GM12878 (cell line): ENCODE measurements around the gene SYNM. TPM values are rescaled to one million over a fixed set of nuclear protein-coding genes. Genes with fewer than 3 reads are reported as not detected.

Experiments used
- ATAC-seq: fragments of 200-7000 bp; cut with Tn5 transposase; 3 replicates; pipeline ENCODE4 v1.9.1; 2020; ENCODE audit warnings: mild to moderate bottlenecking, moderate library complexity
- BruUV-seq: library from RNA; stranded (reverse); fragments of 400-500 nt; replicated peaks from 2 replicates; lab custom pipeline; 2021; lab: Mats Ljungman, UMichigan
- CTCF ChIA-PET: fragments of 300-600 bp; sonication (Branson Sonifier 250); formaldehyde crosslinking; extraction: SDS; loops from one replicate; lab custom pipeline; 2021; ENCODE audit warnings: inconsistent platforms; lab: Yijun Ruan, JAX
- POLR2A ChIA-PET: fragments of 350-600 bp; formaldehyde crosslinking; extraction: SDS; loops from one replicate; lab custom pipeline; 2021; ENCODE audit warnings: inconsistent platforms; lab: Charles Lee
- RAD21 ChIA-PET: fragments of 300-600 bp; sonication (Branson Sonifier 250); formaldehyde crosslinking; loops from one replicate; lab custom pipeline; 2023; ENCODE audit warnings: antibody characterized with exemption; ENCODE audit not compliant: unreplicated experiment; lab: Charles Lee
- SMC1A ChIA-PET: fragments of 300-600 bp; sonication (Branson Sonifier 250); formaldehyde crosslinking; loops from one replicate; lab custom pipeline; 2023; ENCODE audit not compliant: unreplicated experiment, uncharacterized antibody; lab: Charles Lee
- DNase-seq: peaks from one replicate; pipeline ENCODE4 v3.0.0-alpha.2; 2011; ENCODE audit warnings: low read depth, low spot score
- FAIRE-seq: peaks from 3 replicates; lab custom pipeline; 2011; peaks lifted over from hg19 to GRCh38; lab: Jason Lieb, UNC
- H2AFZ ChIP-seq: 2 replicates; pipeline ENCODE4 v1.6.0; 2011; ENCODE audit warnings: low read depth, low read length, control low read depth; ENCODE audit not compliant: control insufficient read depth
- H3K27ac ChIP-seq: 2 replicates; pipeline ENCODE4 v1.5.1; 2011; ENCODE audit warnings: control low read depth; ENCODE audit not compliant: control insufficient read depth, insufficient read depth
- H3K27me3 ChIP-seq, 2 experiments: replicated peaks in 1 of 2; 2 replicates each; pipeline versions ENCODE4 v1.6.0 to v1.6.1; 2011; ENCODE audit warnings: low read length in 1 of 2; ENCODE audit not compliant: control insufficient read depth in 2 of 2, insufficient read depth in 2 of 2
- H3K36me3 ChIP-seq, 2 experiments: 2 replicates each; pipeline ENCODE4 v1.5.1; 2011; ENCODE audit warnings: low read length in 1 of 2; ENCODE audit not compliant: control insufficient read depth in 2 of 2, insufficient read depth in 2 of 2
- H3K4me1 ChIP-seq: 2 replicates; pipeline ENCODE4 v1.6.1; 2011; ENCODE audit warnings: mild to moderate bottlenecking, low read length, moderate library complexity, mixed read lengths; ENCODE audit not compliant: control insufficient read depth, insufficient read depth
- H3K4me2 ChIP-seq: 2 replicates; pipeline ENCODE4 v1.6.0; 2011; ENCODE audit warnings: control low read depth; ENCODE audit not compliant: control insufficient read depth, insufficient read depth
- H3K4me3 ChIP-seq: fragments of 200-600 bp; sonication (generic); 2 replicates; pipeline ENCODE4 v1.5.1; 2016
- H3K79me2 ChIP-seq: 2 replicates; pipeline ENCODE4 v1.6.0; 2011; ENCODE audit warnings: low read length; ENCODE audit not compliant: control insufficient read depth, insufficient read depth
- H3K9ac ChIP-seq: 2 replicates; pipeline ENCODE4 v1.8.0; 2011; ENCODE audit warnings: low read length, control low read depth, mixed read lengths; ENCODE audit not compliant: control insufficient read depth, insufficient read depth
- H3K9me3 ChIP-seq: replicated peaks from 3 replicates; pipeline ENCODE4 v1.5.1; 2011; ENCODE audit warnings: mild to moderate bottlenecking, low read length; ENCODE audit not compliant: control insufficient read depth, insufficient read depth
- H4K20me1 ChIP-seq: 2 replicates; pipeline ENCODE4 v1.6.0; 2011; ENCODE audit not compliant: control insufficient read depth, insufficient read depth
- BMI1 ChIP-seq: fragments of 450-650 bp; IDR thresholded peaks from 2 replicates; pipeline ENCODE4 v1.6.1; 2016; ENCODE audit warnings: mild to moderate bottlenecking, moderate library complexity, borderline replicate concordance
- EED ChIP-seq: sonication (generic); IDR thresholded peaks from 2 replicates; pipeline ENCODE4 v1.6.1; 2016; ENCODE audit warnings: antibody characterized with exemption, low read depth
- ETV6 ChIP-seq, 2 experiments: fragments of 450-650 bp in 1 of 2; IDR thresholded peaks in 1 of 2; conservative IDR thresholded peaks in 1 of 2; 2 replicates each; pipeline ENCODE4 v1.6.1; 2014; ENCODE audit warnings: antibody characterized with exemption in 1 of 2, borderline replicate concordance in 1 of 2, low read depth in 1 of 2, mild to moderate bottlenecking in 1 of 2, moderate library complexity in 1 of 2
- GATAD2B ChIP-seq: fragments of 450-650 bp; conservative IDR thresholded peaks from 2 replicates; pipeline ENCODE4 v1.6.1; 2017; ENCODE audit warnings: low read depth, mild to moderate bottlenecking, moderate library complexity
- JUND ChIP-seq: IDR thresholded peaks from 2 replicates; pipeline ENCODE4 v1.6.1; 2012; ENCODE audit warnings: low read depth, mild to moderate bottlenecking, low read length, improper control_type of control experiment, moderate library complexity
- MYC ChIP-seq: IDR thresholded peaks from 2 replicates; pipeline ENCODE4 v1.6.1; 2011; ENCODE audit warnings: mild to moderate bottlenecking, low read length, moderate library complexity, inconsistent platforms; ENCODE audit not compliant: insufficient read depth, insufficient replicate concordance, insufficient read length, severe bottlenecking
- NBN ChIP-seq: fragments of 450-650 bp; IDR thresholded peaks from 2 replicates; pipeline ENCODE4 v1.6.1; 2016
- PAX8 ChIP-seq: fragments of 450-650 bp; IDR thresholded peaks from 2 replicates; pipeline ENCODE4 v1.6.1; 2017; ENCODE audit warnings: mild to moderate bottlenecking, moderate library complexity
- POLR2A ChIP-seq: IDR thresholded peaks from 2 replicates; pipeline ENCODE4 v1.6.1; 2011; ENCODE audit warnings: low read depth, mild to moderate bottlenecking, low read length
- RBBP5 ChIP-seq: fragments of 200-600 bp; sonication (generic); conservative IDR thresholded peaks from 2 replicates; pipeline ENCODE4 v1.6.1; 2016
- SIX5 ChIP-seq: IDR thresholded peaks from 2 replicates; pipeline ENCODE4 v1.6.1; 2011; ENCODE audit warnings: mild to moderate bottlenecking, low read depth, low read length, moderate library complexity; ENCODE audit not compliant: severe bottlenecking
- SMAD5 ChIP-seq: IDR thresholded peaks from 2 replicates; pipeline ENCODE4 v1.6.1; 2016; ENCODE audit warnings: antibody characterized with exemption, low read depth
- SREBF1 ChIP-seq: IDR thresholded peaks from 2 replicates; pipeline ENCODE4 v1.6.1; 2012; ENCODE audit warnings: mild to moderate bottlenecking, low read length
- STAT3 ChIP-seq: IDR thresholded peaks from 2 replicates; pipeline ENCODE4 v1.6.1; 2011; ENCODE audit warnings: low read depth, low read length, improper control_type of control experiment
- WRNIP1 ChIP-seq: IDR thresholded peaks from 2 replicates; pipeline ENCODE4 v1.6.1; 2011; ENCODE audit warnings: low read depth, low read length, improper control_type of control experiment, borderline replicate concordance
- ZNF207 ChIP-seq: fragments of 450-650 bp; IDR thresholded peaks from 2 replicates; pipeline ENCODE4 v1.6.1; 2014; ENCODE audit warnings: antibody characterized with exemption, mild to moderate bottlenecking, borderline replicate concordance
- ZNF24 ChIP-seq: fragments of 450-650 bp; IDR thresholded peaks from 2 replicates; pipeline ENCODE4 v1.6.1; 2017; ENCODE audit warnings: antibody characterized with exemption, mild to moderate bottlenecking
- WGBS: methylation state at CpG from one replicate; pipeline ENCODE4 v1.1.6; 2016; ENCODE audit warnings: low lambda C conversion rate; ENCODE audit not compliant: insufficient replicate concordance, insufficient coverage; ENCODE audit errors: missing lambda C conversion rate; 5-methylcytosine and 5-hydroxymethylcytosine counted together
- in situ Hi-C: fragments of 300-500 bp; cut with MboI; formaldehyde crosslinking; loops from 9 replicates; pipeline ENCODE4 v1.14.3; 2018; ENCODE audit warnings: mixed read lengths
- intact Hi-C: fragments of 100-400 bp; cut with micrococcal nuclease; formaldehyde crosslinking; loops from one replicate; pipeline ENCODE4 v1.14.2; 2022; ENCODE audit not compliant: unreplicated experiment
- polyA plus RNA-seq, 11 experiments: library from polyadenylated mRNA; depleted of rRNA in 4 of 11; unstranded in 6 of 11; stranded (reverse) in 5 of 11; fragments of >200 nt; fragmentation: Nextera tagmentation in 4 of 11; fragmentation: Illumina TruSeq in 1 of 11; extraction: Ambion mirVana in 4 of 11; extraction: Trizol in 1 of 11; gene quantifications; 1 replicate in 1 of 11; 2 replicates in 10 of 11; pipeline versions ENCODE4 v1.2.1 to v1.2.3, GENCODE V29; 2011 to 2016; ENCODE audit warnings: inconsistent platforms in 2 of 11, missing spikeins in 2 of 11, low read depth in 1 of 11
- total RNA-seq, 4 experiments: library from RNA; depleted of rRNA in 3 of 4; stranded (reverse); fragments of >200 nt in 3 of 4; fragmentation: Illumina TruSeq in 1 of 4; extraction: Trizol in 1 of 4; gene quantifications; 2 replicates each; pipeline versions ENCODE4 v1.2.1 to v1.2.3, GENCODE V29; 2013 to 2021
- TF ChIP-seq, protein P1 (sequence below): fragments of 450-650 bp; IDR thresholded peaks from 2 replicates; pipeline ENCODE4 v1.6.1; 2017; ENCODE audit warnings: mild to moderate bottlenecking
- TF ChIP-seq, protein P2 (sequence below): IDR thresholded peaks from 2 replicates; pipeline ENCODE4 v1.6.1; 2011; ENCODE audit warnings: low read depth, low read length, improper control_type of control experiment, borderline replicate concordance
- TF ChIP-seq, protein P3 (sequence below): IDR thresholded peaks from 2 replicates; pipeline ENCODE4 v1.6.1; 2012; ENCODE audit warnings: low read length, inconsistent platforms

The SYNM gene
- total and polyA plus RNA-seq, 10 of the 15 experiments (the other 5 are each of a cell fraction or from before 2014, with no cell fraction given), result 0.05 to 1.1 (median 0.89) TPM; not detected in 1

DNA sequence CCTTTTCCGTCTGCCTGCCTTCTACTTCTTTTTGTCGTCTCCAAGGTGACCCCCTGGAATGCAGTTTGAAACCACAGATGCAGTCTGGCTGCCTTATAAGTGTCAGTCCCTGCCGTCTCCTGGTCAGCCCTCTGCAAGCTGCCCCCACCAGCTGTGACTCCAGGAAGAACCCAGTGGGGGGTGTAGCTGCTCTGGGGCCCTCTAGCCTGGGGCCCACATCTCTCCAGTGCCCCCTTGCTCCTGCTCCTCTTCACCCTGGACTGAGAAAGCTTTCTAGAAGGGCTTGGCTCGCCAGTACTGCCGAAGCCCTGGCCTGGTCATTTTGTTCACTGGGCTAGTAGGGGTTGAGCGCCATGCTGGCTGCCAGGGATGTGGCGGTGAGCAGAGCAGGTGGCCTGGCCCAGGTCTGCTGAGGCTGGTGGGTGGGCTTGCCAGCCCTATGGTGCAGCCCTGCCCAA, 21.3 kb downstream of the SYNM start:
- SMC1A ChIA-PET, result no interaction called here
- intact Hi-C loops (no loop called here), in situ Hi-C loops (no loop called here)
- Histone ChIP-seq H3K4me1 (0 out of 2 replicates have a peak, but pooled peaks cover 3% of the 10 kb centered on the region), H3K9ac (no peak overlapping the region), H2AFZ (no peak overlapping the region), H3K27me3 (peaks cover 0 to 4% of the 10 kb centered on the region in 2 experiments; a peak in 3 of 4 replicates), H3K4me3 (no peak overlapping the region), H3K4me2 (no peak overlapping the region), H3K36me3 (no peaks in the 10 kb centered on the region), H3K79me2 (no peaks in the 10 kb centered on the region), H3K27ac (no peak overlapping the region), H4K20me1 (no peaks in the 10 kb centered on the region), H3K9me3 (no peaks in the 10 kb centered on the region)
- 50% methylated on average over 7 of the region's 7 CpGs for WGBS
- DNase-seq (no peak), FAIRE-seq (no peak), ATAC-seq (no peak)
- POLR2A ChIA-PET, result no interaction called here
- RAD21 ChIA-PET, result no interaction called here
- TF ChIP-seq ZNF207 (no peak), ETV6 (conservative IDR thresholded peaks at IDR 0.05 in 1 of 2, IDR thresholded peaks at IDR 0.05 in 1 of 2; ENCODE audit: borderline replicate concordance in 1 of 2, low read depth in 1 of 2) (no peak), ZNF24 (no peak), JUND (no peak), SMAD5 (no peak), EED (no peak), RBBP5 (no peak), WRNIP1 (no peak), POLR2A (no peak), STAT3 (no peak), SREBF1 (no peak), SIX5 (no peak), GATAD2B (no peak), NBN (no peak), PAX8 (no peak), MYC (no peak), BMI1 (no peak)
- TF ChIP-seq, protein P1, sequence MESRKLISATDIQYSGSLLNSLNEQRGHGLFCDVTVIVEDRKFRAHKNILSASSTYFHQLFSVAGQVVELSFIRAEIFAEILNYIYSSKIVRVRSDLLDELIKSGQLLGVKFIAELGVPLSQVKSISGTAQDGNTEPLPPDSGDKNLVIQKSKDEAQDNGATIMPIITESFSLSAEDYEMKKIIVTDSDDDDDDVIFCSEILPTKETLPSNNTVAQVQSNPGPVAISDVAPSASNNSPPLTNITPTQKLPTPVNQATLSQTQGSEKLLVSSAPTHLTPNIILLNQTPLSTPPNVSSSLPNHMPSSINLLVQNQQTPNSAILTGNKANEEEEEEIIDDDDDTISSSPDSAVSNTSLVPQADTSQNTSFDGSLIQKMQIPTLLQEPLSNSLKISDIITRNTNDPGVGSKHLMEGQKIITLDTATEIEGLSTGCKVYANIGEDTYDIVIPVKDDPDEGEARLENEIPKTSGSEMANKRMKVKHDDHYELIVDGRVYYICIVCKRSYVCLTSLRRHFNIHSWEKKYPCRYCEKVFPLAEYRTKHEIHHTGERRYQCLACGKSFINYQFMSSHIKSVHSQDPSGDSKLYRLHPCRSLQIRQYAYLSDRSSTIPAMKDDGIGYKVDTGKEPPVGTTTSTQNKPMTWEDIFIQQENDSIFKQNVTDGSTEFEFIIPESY, result no peak
- TF ChIP-seq, protein P2, sequence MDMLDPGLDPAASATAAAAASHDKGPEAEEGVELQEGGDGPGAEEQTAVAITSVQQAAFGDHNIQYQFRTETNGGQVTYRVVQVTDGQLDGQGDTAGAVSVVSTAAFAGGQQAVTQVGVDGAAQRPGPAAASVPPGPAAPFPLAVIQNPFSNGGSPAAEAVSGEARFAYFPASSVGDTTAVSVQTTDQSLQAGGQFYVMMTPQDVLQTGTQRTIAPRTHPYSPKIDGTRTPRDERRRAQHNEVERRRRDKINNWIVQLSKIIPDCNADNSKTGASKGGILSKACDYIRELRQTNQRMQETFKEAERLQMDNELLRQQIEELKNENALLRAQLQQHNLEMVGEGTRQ, result no peak
- TF ChIP-seq, protein P3, sequence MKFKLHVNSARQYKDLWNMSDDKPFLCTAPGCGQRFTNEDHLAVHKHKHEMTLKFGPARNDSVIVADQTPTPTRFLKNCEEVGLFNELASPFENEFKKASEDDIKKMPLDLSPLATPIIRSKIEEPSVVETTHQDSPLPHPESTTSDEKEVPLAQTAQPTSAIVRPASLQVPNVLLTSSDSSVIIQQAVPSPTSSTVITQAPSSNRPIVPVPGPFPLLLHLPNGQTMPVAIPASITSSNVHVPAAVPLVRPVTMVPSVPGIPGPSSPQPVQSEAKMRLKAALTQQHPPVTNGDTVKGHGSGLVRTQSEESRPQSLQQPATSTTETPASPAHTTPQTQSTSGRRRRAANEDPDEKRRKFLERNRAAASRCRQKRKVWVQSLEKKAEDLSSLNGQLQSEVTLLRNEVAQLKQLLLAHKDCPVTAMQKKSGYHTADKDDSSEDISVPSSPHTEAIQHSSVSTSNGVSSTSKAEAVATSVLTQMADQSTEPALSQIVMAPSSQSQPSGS, result no peak
- CTCF ChIA-PET, result no interaction called here
- no TSS peak for BruUV-seq
